H9 (cell line): ENCODE data around the gene KIAA0753. TPM values are rescaled to one million over a fixed set of nuclear protein-coding genes. Genes with fewer than 3 reads are reported as not detected.
A peak's percentile ranks its signal among the peaks of the same experiment; 100 is the strongest.

Experiments
- DNase-seq: peaks from one replicate; pipeline ENCODE4 v3.0.0-alpha.2; 2017
- H2AFZ ChIP-seq: one replicate; pipeline ENCODE4 v1.6.1; 2013; ENCODE audit warnings: mild to moderate bottlenecking, low read length, control low read depth, moderate library complexity
- H2AK5ac ChIP-seq: 2 replicates; pipeline ENCODE4 v1.6.1; 2013; ENCODE audit warnings: low read length, control low read depth, mixed read lengths; ENCODE audit not compliant: insufficient read length
- H2BK120ac ChIP-seq: one replicate; pipeline ENCODE4 v1.6.1; 2013; ENCODE audit warnings: low read depth, mild to moderate bottlenecking, low read length, control low read depth, inconsistent platforms; ENCODE audit not compliant: poor library complexity, severe bottlenecking
- H2BK12ac ChIP-seq: 2 replicates; pipeline ENCODE4 v1.6.1; 2013; ENCODE audit warnings: low read length, control low read depth, mixed read lengths, low read depth; ENCODE audit not compliant: insufficient read length
- H2BK15ac ChIP-seq: 2 replicates; pipeline ENCODE4 v1.6.1; 2013; ENCODE audit warnings: low read depth, low read length, control low read depth
- H2BK20ac ChIP-seq: one replicate; pipeline ENCODE4 v1.6.1; 2013; ENCODE audit warnings: low read depth, mild to moderate bottlenecking, low read length, control low read depth, inconsistent platforms; ENCODE audit not compliant: poor library complexity, severe bottlenecking
- H2BK5ac ChIP-seq: 2 replicates; pipeline ENCODE4 v1.6.1; 2013; ENCODE audit warnings: low read length, control low read depth, mixed read lengths; ENCODE audit not compliant: insufficient read length
- H3K14ac ChIP-seq: 2 replicates; pipeline ENCODE4 v1.6.1; 2013; ENCODE audit warnings: low read length, control low read depth; ENCODE audit not compliant: insufficient read depth
- H3K18ac ChIP-seq: 2 replicates; pipeline ENCODE4 v1.6.1; 2013; ENCODE audit warnings: low read depth, mild to moderate bottlenecking, mixed read lengths, low read length, control low read depth; ENCODE audit not compliant: insufficient read length
- H3K23ac ChIP-seq: 2 replicates; pipeline ENCODE4 v1.6.1; 2013; ENCODE audit warnings: low read length, control low read depth, mixed read lengths, low read depth; ENCODE audit not compliant: insufficient read length
- H3K23me2 ChIP-seq: 2 replicates; pipeline ENCODE4 v1.6.1; 2013; ENCODE audit warnings: low read depth, mild to moderate bottlenecking, mixed read lengths, low read length, control low read depth; ENCODE audit not compliant: insufficient read length, poor library complexity, severe bottlenecking
- H3K27ac ChIP-seq: 2 replicates; pipeline ENCODE4 v1.5.1; 2013; ENCODE audit warnings: low read length, control low read depth, mixed read lengths, low read depth; ENCODE audit not compliant: insufficient read length
- H3K27me3 ChIP-seq: 2 replicates; pipeline ENCODE4 v1.6.1; 2013; ENCODE audit warnings: low read length, control low read depth, inconsistent platforms; ENCODE audit not compliant: insufficient read depth
- H3K4ac ChIP-seq: 2 replicates; pipeline ENCODE4 v1.6.1; 2013; ENCODE audit warnings: low read depth, mild to moderate bottlenecking, control low read depth, inconsistent platforms, low read length, moderate library complexity
- H3K4me1 ChIP-seq: 2 replicates; pipeline ENCODE4 v1.6.1; 2013; ENCODE audit warnings: low read length, control low read depth, inconsistent platforms; ENCODE audit not compliant: insufficient read depth
- H3K4me2 ChIP-seq: 2 replicates; pipeline ENCODE4 v1.6.1; 2013; ENCODE audit warnings: low read length, control low read depth, mixed read lengths; ENCODE audit not compliant: insufficient read length, insufficient read depth
- H3K56ac ChIP-seq: 2 replicates; pipeline ENCODE4 v1.6.1; 2013; ENCODE audit warnings: low read depth, mild to moderate bottlenecking, mixed read lengths, low read length, control low read depth; ENCODE audit not compliant: insufficient read length
- H3K79me1 ChIP-seq: 2 replicates; pipeline ENCODE4 v1.6.1; 2013; ENCODE audit warnings: low read depth, mild to moderate bottlenecking, moderate library complexity, low read length, control low read depth, inconsistent platforms; ENCODE audit not compliant: insufficient read depth, poor library complexity, severe bottlenecking
- H3K79me2 ChIP-seq: 2 replicates; pipeline ENCODE4 v1.6.1; 2013; ENCODE audit warnings: low read length, control low read depth, inconsistent platforms; ENCODE audit not compliant: insufficient read depth
- H3K9ac ChIP-seq: 2 replicates; pipeline ENCODE4 v1.6.1; 2013; ENCODE audit warnings: low read length, control low read depth, mixed read lengths; ENCODE audit not compliant: insufficient read length; ENCODE audit errors: extremely low read depth
- H3K9me3 ChIP-seq: one replicate; pipeline ENCODE4 v1.6.1; 2013; ENCODE audit warnings: low read depth, low read length, inconsistent platforms; ENCODE audit not compliant: control insufficient read depth
- H3T11ph ChIP-seq: one replicate; pipeline ENCODE4 v1.6.1; 2013; ENCODE audit warnings: mild to moderate bottlenecking, low read length, control low read depth, inconsistent platforms
- H4K20me1 ChIP-seq: one replicate; pipeline ENCODE4 v1.6.1; 2013; ENCODE audit not compliant: control insufficient read depth, insufficient read length, insufficient read depth
- H4K5ac ChIP-seq: 2 replicates; pipeline ENCODE4 v1.6.1; 2013; ENCODE audit warnings: low read depth, mild to moderate bottlenecking, mixed read lengths, low read length, control low read depth; ENCODE audit not compliant: insufficient read length
- H4K8ac ChIP-seq: replicated peaks from 2 replicates; pipeline ENCODE4 v1.6.1; 2013; ENCODE audit warnings: low read length, control low read depth, mixed read lengths, low read depth; ENCODE audit not compliant: insufficient read length
- H4K91ac ChIP-seq: 2 replicates; pipeline ENCODE4 v1.6.1; 2013; ENCODE audit warnings: low read depth, mild to moderate bottlenecking, moderate library complexity, mixed read lengths, low read length, control low read depth; ENCODE audit not compliant: insufficient read length
- H3K27ac Mint-ChIP-seq, 3 experiments: 2 replicates in 2 of 3; 3 replicates in 1 of 3; pipeline ENCODE4 v1.8.0; 2020 to 2021; ENCODE audit warnings: mixed read lengths in 3 of 3, mild to moderate bottlenecking in 1 of 3, moderate library complexity in 1 of 3
- H3K27me3 Mint-ChIP-seq: 2 replicates; pipeline ENCODE4 v1.8.0; 2021; ENCODE audit warnings: low read depth, mild to moderate bottlenecking, moderate library complexity, mixed read lengths
- H3K36me3 Mint-ChIP-seq, 3 experiments: 2 replicates in 2 of 3; 3 replicates in 1 of 3; pipeline ENCODE4 v1.8.0; 2020 to 2021; ENCODE audit warnings: low read depth in 3 of 3, mixed read lengths in 3 of 3; ENCODE audit not compliant: insufficient read depth in 1 of 3
- H3K4me1 Mint-ChIP-seq, 2 experiments: 2 replicates each; pipeline ENCODE4 v1.8.0; 2020; ENCODE audit warnings: mixed read lengths in 2 of 2
- H3K4me3 Mint-ChIP-seq, 2 experiments: 2 replicates in 1 of 2; 3 replicates in 1 of 2; pipeline ENCODE4 v1.8.0; 2020 to 2021; ENCODE audit warnings: mild to moderate bottlenecking in 2 of 2, mixed read lengths in 2 of 2, moderate library complexity in 1 of 2
- H3K9me3 Mint-ChIP-seq, 2 experiments: 2 replicates in 1 of 2; 3 replicates in 1 of 2; pipeline ENCODE4 v1.8.0; 2020; ENCODE audit warnings: mild to moderate bottlenecking in 2 of 2, mixed read lengths in 2 of 2, moderate library complexity in 1 of 2
- CTCF ChIP-seq: fragments of 200-600 bp; sonication (generic); conservative IDR thresholded peaks from 3 replicates; pipeline ENCODE4 v1.8.0; 2021; ENCODE audit warnings: antibody characterized with exemption, mild to moderate bottlenecking
- WGBS: extraction: QIAGEN DNeasy Blood & Tissue Kit; methylation state at CpG from one replicate; pipeline ENCODE4 v1.1.7; 2013; ENCODE audit warnings: missing lambda C conversion rate, low lambda C conversion rate, mixed read lengths; ENCODE audit not compliant: insufficient read length; ENCODE audit errors: extremely low coverage; 5-methylcytosine and 5-hydroxymethylcytosine counted together
- total RNA-seq: library from RNA; stranded (reverse); gene quantifications from 2 replicates; pipeline ENCODE4 v1.2.1, GENCODE V29; 2021

KIAA0753 gene
- total RNA-seq, 1 experiment from 2014 or later = 37.2 TPM

DNA sequence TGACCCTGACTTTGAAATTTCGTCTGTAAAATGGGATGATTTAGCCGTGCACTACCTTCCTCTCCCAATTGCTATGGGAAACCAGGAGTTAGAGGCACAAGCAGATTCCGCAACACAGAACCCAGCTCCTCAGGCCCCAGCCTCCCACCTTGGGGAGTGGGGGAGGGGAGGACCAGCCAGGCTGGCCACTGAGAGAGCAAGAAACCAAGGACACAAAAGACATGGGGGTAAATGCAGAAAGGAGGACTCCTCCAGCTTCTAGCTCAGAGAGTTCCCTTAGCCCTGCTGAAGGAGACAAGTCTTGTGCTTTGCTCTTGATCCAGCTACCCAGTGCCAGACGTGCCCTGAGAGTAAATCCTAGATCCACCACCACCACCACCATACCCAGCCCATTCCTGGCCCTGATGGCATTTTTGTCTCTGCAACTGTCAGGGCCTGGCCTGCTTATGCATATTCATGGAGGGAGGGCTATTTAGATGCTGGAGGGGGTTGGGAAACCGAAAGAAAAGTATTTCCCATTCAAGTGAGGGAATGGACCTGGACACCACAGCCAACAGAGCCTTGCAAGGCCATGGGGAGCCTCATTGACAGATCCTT, 110.1 kb downstream of the KIAA0753 start:
- Histone ChIP-seq H3K79me2 (no peaks in the 10 kb centered on the region), H2BK120ac (no peak overlapping the region), H3K9me3 (no peaks in the 10 kb centered on the region), H2BK12ac (no peak overlapping the region), H3K9ac (no peak overlapping the region), H2AK5ac (no peak overlapping the region), H2BK20ac (no peak overlapping the region), H3K23ac (no peak overlapping the region), H4K8ac (no peak overlapping the region), H3K4ac (no peak overlapping the region), H3K4me2 (peak overlapping the region; percentile 33), H3T11ph (no peak overlapping the region), H3K23me2 (no peaks in the 10 kb centered on the region), H4K91ac (no peak overlapping the region), H4K5ac (no peak overlapping the region), H3K14ac (0 out of 2 replicates have a peak overlapping the region, but pooled peaks have one; percentile 10), H2BK15ac (no peak overlapping the region), H3K27ac (no peak overlapping the region), H3K79me1 (no peaks in the 10 kb centered on the region), H2AFZ (no peak overlapping the region), H3K4me1 (peaks cover 5% of the 10 kb centered on the region; the same call in 1 of the 2 replicates), H3K18ac (no peak overlapping the region), H3K27me3 (no peaks in the 10 kb centered on the region), H4K20me1 (peaks cover 2% of the 10 kb centered on the region), H2BK5ac (no peak overlapping the region), H3K56ac (no peak overlapping the region)
- no peaks in the 10 kb centered on the region for H3K9me3 Mint-ChIP-seq
- no peak for TF ChIP-seq CTCF
- H3K36me3 Mint-ChIP-seq = no peaks in the 10 kb centered on the region
- WGBS = no CpG with 5 or more reads among the region's 5 CpGs
- peaks cover 17 to 35% of the 10 kb centered on the region in 2 experiments for H3K4me1 Mint-ChIP-seq
- no peaks in the 10 kb centered on the region; the same call in 1 of the 2 replicates for H3K27me3 Mint-ChIP-seq
- no peak overlapping the region; a peak in 1 of 5 replicates for H3K4me3 Mint-ChIP-seq
- DNase-seq = peak; percentile 48
- no peak overlapping the region; a peak in 1 of 7 replicates for H3K27ac Mint-ChIP-seq
